Measurements from ENCODE around the gene KRT79. TPM values are rescaled to one million over a fixed set of nuclear protein-coding genes. Genes with fewer than 3 reads are reported as not detected.

The KRT79 gene
- total and polyA plus RNA-seq, 11 donors, result 0.24 TPM; not detected in 10

DNA sequence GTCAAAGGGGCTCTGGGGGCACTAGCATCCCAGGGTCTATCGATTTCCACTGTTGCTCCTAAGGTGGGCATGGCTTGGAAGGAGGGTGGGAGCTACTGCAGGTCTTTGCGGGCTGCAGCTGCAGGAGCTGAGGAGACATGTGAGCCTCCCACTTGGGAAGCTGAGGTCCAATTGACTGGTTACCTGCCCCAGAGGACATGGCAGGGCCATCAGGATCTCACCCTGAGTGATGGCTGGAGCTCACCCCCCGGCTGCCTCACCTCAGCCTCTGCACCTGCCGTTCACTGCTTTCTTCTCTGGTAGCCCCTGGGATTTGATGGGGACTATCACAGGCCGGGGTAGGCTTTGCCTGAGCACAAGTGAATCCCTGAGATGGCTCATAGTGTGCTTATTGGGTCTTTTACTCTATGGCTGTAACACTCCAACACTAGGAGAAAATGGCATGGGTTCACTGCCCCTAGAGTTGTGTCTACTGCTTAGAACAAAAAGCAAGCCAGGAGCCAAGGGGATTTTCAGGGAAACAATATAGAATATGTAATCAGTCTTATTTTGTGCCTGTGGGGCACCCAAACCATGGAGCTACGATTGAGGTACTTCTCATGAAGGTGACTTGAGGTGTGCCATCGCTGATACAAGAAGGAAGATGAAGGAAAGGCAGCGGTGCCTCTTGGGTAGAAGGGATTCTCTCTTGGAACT, 17.0 kb downstream of the KRT79 start:
- intact Hi-C loops (cut with DNase I), result no loop called here
- H3K27me3 ChIP-seq, result peaks cover 0 to 36% (median 0%) of the 10 kb centered on the region in 9 donors
- H3K4me3 ChIP-seq, result no peak overlapping the region
- H3K9me3 ChIP-seq, result no peaks in the 10 kb centered on the region
- no peaks in the 10 kb centered on the region for H3K36me3 ChIP-seq
- TF ChIP-seq, protein P1, sequence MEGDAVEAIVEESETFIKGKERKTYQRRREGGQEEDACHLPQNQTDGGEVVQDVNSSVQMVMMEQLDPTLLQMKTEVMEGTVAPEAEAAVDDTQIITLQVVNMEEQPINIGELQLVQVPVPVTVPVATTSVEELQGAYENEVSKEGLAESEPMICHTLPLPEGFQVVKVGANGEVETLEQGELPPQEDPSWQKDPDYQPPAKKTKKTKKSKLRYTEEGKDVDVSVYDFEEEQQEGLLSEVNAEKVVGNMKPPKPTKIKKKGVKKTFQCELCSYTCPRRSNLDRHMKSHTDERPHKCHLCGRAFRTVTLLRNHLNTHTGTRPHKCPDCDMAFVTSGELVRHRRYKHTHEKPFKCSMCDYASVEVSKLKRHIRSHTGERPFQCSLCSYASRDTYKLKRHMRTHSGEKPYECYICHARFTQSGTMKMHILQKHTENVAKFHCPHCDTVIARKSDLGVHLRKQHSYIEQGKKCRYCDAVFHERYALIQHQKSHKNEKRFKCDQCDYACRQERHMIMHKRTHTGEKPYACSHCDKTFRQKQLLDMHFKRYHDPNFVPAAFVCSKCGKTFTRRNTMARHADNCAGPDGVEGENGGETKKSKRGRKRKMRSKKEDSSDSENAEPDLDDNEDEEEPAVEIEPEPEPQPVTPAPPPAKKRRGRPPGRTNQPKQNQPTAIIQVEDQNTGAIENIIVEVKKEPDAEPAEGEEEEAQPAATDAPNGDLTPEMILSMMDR (IDR thresholded peaks at IDR 0.05), result no peak
- no peak for TF ChIP-seq POLR2A (IDR thresholded peaks at IDR 0.05)
- H3K27ac ChIP-seq, result no peak overlapping the region
- no peak for ATAC-seq
- H3K4me1 ChIP-seq, result no peaks in the 10 kb centered on the region
- WGBS, 4 donors, result 89 to 94% (median 91%) methylated on average over 8 of the region's 8 CpGs
- DNase-seq, result no peak

DNA sequence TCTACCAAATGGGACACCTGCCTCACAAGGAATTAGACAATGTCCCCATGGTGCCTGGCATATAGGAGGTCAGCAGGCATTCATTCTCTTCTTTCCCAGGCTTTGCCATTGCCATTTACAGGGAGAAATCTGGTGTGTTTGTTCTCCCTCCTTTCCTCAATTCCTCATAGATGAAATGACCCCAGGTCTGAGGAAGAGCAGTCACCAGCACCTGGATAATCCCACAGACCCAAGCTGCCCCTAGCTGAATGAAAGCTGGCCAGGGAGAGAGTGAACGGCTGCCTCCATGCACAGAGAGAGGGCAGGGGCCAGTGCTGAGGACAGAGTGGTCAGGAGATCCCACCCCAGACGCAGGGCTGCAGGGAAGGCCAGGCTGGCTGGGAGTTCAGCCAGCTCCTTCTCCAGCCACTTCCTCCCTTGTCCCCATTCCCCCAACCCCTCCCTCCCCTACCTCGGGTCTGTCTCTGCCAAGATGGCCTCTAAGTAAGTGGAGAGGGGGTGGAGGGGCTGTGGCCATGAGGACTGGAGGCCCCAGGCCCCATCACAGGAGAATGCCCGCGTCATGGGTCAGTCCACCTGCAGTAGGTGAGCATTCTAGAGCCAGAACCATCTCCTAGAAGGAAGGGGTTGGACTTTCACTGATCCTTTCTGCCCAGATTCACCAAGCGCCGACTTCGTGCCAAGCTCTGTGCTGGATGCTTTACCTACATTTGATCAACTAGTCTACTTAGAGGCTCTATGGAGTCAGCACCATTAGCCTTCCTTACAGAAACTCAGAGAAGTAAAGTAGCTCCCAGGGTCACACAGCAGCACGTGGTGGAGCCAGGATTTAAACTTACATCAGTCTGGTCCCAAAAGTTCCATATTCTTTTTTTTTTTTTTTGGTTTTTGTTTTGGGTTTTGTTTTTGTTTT, 18.2 kb downstream of the KRT79 start:
- H3K9me3 ChIP-seq, result no peaks in the 10 kb centered on the region
- no peak overlapping the region for H3K4me3 ChIP-seq
- 65 to 82% (median 71%) methylated on average over 7 to 9 of the region's 9 CpGs for WGBS, 4 donors
- TF ChIP-seq, protein P1 (IDR thresholded peaks at IDR 0.05), result no peak
- no peak for TF ChIP-seq POLR2A (IDR thresholded peaks at IDR 0.05)
- DNase-seq, result no peak
- ATAC-seq, result no peak
- H3K36me3 ChIP-seq, result no peaks in the 10 kb centered on the region
- H3K27me3 ChIP-seq, result peaks cover 0 to 35% (median 0%) of the 10 kb centered on the region in 9 donors
- intact Hi-C loops (cut with DNase I), result no loop called here
- no peak overlapping the region for H3K27ac ChIP-seq
- no peaks in the 10 kb centered on the region for H3K4me1 ChIP-seq

DNA sequence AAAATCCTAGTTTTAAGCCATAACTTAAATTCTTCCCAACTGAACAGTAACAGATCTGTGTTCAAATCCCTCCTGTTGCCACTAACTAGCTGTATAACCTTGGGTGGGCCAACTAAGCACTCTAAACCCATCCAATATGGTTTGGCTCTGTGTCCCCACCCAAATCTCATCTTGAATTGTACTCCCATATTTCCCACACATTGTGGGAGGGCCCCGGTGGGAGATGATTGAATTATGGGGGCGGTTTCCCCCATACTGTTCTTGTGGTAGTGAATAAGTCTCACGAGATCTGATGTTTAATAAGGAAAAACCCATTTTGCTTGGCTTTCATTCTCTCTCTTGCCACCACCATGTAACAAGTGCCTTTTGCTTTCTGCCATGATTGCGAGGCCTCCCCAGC, 18.9 kb downstream of the KRT79 start:
- H3K4me1 ChIP-seq, result no peaks in the 10 kb centered on the region
- WGBS, 4 donors, result 88 to 94% (median 92%) methylated on average over 4 of the region's 4 CpGs
- intact Hi-C loops (cut with DNase I), result no loop called here
- DNase-seq, result no peak
- no peak for TF ChIP-seq POLR2A (IDR thresholded peaks at IDR 0.05)
- TF ChIP-seq, protein P1 (IDR thresholded peaks at IDR 0.05), result no peak
- H3K4me3 ChIP-seq, result no peak overlapping the region
- H3K36me3 ChIP-seq, result no peaks in the 10 kb centered on the region
- H3K9me3 ChIP-seq, result no peaks in the 10 kb centered on the region
- no peak overlapping the region for H3K27ac ChIP-seq
- ATAC-seq, result no peak
- peaks cover 0 to 34% (median 0%) of the 10 kb centered on the region in 9 donors for H3K27me3 ChIP-seq

DNA sequence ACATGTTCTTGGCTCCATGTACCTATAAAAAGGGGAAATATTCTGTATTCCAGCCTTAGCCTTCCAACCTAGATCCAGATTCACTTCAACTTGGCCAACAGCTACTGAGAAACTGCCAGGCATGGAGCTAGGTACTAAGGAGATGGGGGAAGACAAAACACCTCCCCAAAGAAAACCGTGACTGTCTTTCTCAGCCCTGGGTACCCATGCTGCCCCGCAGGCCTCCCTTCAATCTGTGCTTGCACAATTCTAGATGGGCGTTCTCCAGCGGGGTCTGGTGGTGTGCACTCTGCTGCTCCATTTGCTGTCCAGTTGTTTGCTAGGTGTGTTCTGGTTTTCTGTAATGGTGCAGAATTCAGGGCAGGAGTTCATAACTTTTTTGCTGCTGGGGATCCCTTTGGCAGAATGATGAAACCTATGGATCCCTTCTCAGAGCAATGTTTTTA, 19.4 kb downstream of the KRT79 start:
- intact Hi-C loops (cut with DNase I), result no loop called here
- Histone ChIP-seq H3K27me3 (peaks cover 0 to 30% (median 0%) of the 10 kb centered on the region in 9 donors), H3K27ac (no peak overlapping the region), H3K4me1 (no peaks in the 10 kb centered on the region), H3K36me3 (no peaks in the 10 kb centered on the region), H3K4me3 (no peak overlapping the region), H3K9me3 (no peaks in the 10 kb centered on the region)
- TF ChIP-seq, protein P1 (IDR thresholded peaks at IDR 0.05), result no peak
- WGBS, 4 donors, result 52 to 93% (median 77%) methylated on average over 2 to 4 of the region's 4 CpGs
- DNase-seq (no peak), ATAC-seq (no peak)

Data from heart left ventricle (tissue), 16 donors.